CD4-positive, alpha-beta memory T cell (primary cell): Measurements from ENCODE around the gene CARNS1. TPM values are rescaled to one million over a fixed set of nuclear protein-coding genes. Genes with fewer than 3 reads are reported as not detected.

Experiments
- CTCF ChIA-PET: fragments of 350-600 bp; sonication (Branson Sonifier 250); formaldehyde crosslinking; loops from one replicate; lab custom pipeline; 2021; ENCODE audit warnings: inconsistent platforms; ENCODE audit not compliant: partially characterized antibody; lab: Charles Lee
- POLR2A ChIA-PET: fragments of 350-600 bp; sonication (Branson Sonifier 250); formaldehyde crosslinking; loops from one replicate; lab custom pipeline; 2021; ENCODE audit not compliant: partially characterized antibody; lab: Charles Lee
- DNase-seq, 5 donors: peaks; one replicate each; pipeline versions ENCODE4 v3.0.0 to v3.0.0-alpha.2; 2020 to 2022; ENCODE audit warnings: mixed read lengths in 1 of 5
- H3K27ac ChIP-seq: one replicate; pipeline ENCODE4 v1.7.0; 2013; ENCODE audit warnings: low read depth, low read length
- H3K27me3 ChIP-seq: 2 replicates; pipeline ENCODE4 v1.7.0; 2013; ENCODE audit warnings: mild to moderate bottlenecking, low read length, moderate library complexity; ENCODE audit not compliant: insufficient read depth
- H3K36me3 ChIP-seq: 2 replicates; pipeline ENCODE4 v1.7.0; 2013; ENCODE audit warnings: mild to moderate bottlenecking, low read length, moderate library complexity; ENCODE audit not compliant: insufficient read depth
- H3K4me1 ChIP-seq: 2 replicates; pipeline ENCODE4 v1.7.0; 2013; ENCODE audit warnings: mild to moderate bottlenecking, low read length, moderate library complexity; ENCODE audit not compliant: insufficient read depth
- H3K4me3 ChIP-seq, 2 donors: one replicate each; pipeline ENCODE4 v1.7.0; 2013; ENCODE audit warnings: low read length in 2 of 2, mild to moderate bottlenecking in 1 of 2
- H3K9me3 ChIP-seq, 2 donors: one replicate each; pipeline ENCODE4 v1.7.0; 2013; ENCODE audit warnings: low read length in 2 of 2, control low read depth in 1 of 2; ENCODE audit not compliant: control insufficient read depth in 1 of 2
- H3K27ac Mint-ChIP-seq, 7 donors: one replicate each; pipeline ENCODE4 v1.8.0; 2020 to 2021; ENCODE audit warnings: mixed read lengths in 7 of 7, mild to moderate bottlenecking in 6 of 7, inconsistent platforms in 3 of 7, moderate library complexity in 3 of 7
- H3K27me3 Mint-ChIP-seq, 2 donors: one replicate each; pipeline ENCODE4 v1.8.0; 2020 to 2021; ENCODE audit warnings: mixed read lengths in 2 of 2
- H3K36me3 Mint-ChIP-seq, 2 donors: one replicate each; pipeline ENCODE4 v1.8.0; 2020 to 2021; ENCODE audit warnings: mixed read lengths in 2 of 2, inconsistent platforms in 1 of 2, mild to moderate bottlenecking in 1 of 2
- H3K4me1 Mint-ChIP-seq, 4 donors: one replicate each; pipeline ENCODE4 v1.8.0; 2020 to 2021; ENCODE audit warnings: mixed read lengths in 4 of 4, mild to moderate bottlenecking in 1 of 4
- H3K4me3 Mint-ChIP-seq, 8 donors: one replicate each; pipeline ENCODE4 v1.8.0; 2020 to 2021; ENCODE audit warnings: mixed read lengths in 8 of 8, mild to moderate bottlenecking in 7 of 8, moderate library complexity in 6 of 8, inconsistent platforms in 3 of 8
- H3K9me3 Mint-ChIP-seq, 8 donors: one replicate each; pipeline ENCODE4 v1.8.0; 2020 to 2021; ENCODE audit warnings: mixed read lengths in 8 of 8, mild to moderate bottlenecking in 5 of 8, inconsistent platforms in 3 of 8, moderate library complexity in 1 of 8
- intact Hi-C: fragments of 100-400 bp; cut with micrococcal nuclease; formaldehyde crosslinking; loops from one replicate; pipeline ENCODE4 v1.15.1; 2023
- polyA plus RNA-seq, 2 donors: library from polyadenylated mRNA; unstranded; fragments of 300-500 nt; fragmentation: Illumina TruSeq; gene quantifications; one replicate each; pipeline ENCODE4 v1.2.3, GENCODE V29; 2021
- total RNA-seq, 2 experiments: library from RNA; stranded (reverse); gene quantifications; one replicate each; pipeline ENCODE4 v1.2.3, GENCODE V29; 2021

The CARNS1 gene
- total and polyA plus RNA-seq, 4 experiments from 2014 or later: 0.45 to 3.3 (median 1.6) TPM

DNA sequence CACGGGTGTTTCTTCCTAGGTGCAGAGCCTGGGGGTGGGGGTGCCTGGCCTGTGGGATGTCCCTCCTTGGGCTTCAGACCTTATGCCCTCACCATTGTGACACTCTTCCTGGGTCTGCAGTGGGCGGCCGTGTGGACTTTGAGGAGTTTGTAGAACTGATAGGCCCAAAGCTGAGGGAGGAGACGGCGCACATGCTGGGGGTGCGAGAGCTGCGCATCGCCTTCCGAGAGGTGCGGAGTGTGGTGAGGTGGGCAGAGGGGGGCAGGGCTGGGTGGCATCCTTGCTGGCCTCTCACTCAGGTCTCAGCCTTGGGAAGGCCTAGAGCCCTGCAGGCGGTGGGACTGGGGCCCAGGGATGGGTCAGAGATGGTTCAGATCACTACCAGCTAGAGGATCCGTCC is 42.0 kb downstream of the CARNS1 start:
- no peaks in the 10 kb centered on the region for H3K4me1 ChIP-seq
- Mint-ChIP-seq H3K27me3 (no peaks in the 10 kb centered on the region), H3K4me1 (peaks cover 3 to 5% (median 5%) of the 10 kb centered on the region in 4 donors), H3K27ac (peak overlapping the region in 2 of 7 donors; percentile 30 to 35), H3K4me3 (no peak overlapping the region), H3K9me3 (no peaks in the 10 kb centered on the region), H3K36me3 (no peaks in the 10 kb centered on the region)
- H3K27me3 ChIP-seq: no peaks in the 10 kb centered on the region
- H3K4me3 ChIP-seq: no peak overlapping the region
- intact Hi-C loops: no loop called here
- H3K27ac ChIP-seq: no peak overlapping the region
- ChIA-PET CTCF (no interaction called here), POLR2A (interaction anchor here (2.8 to 30.4 kb wide), 2 partner anchors 11 to 19 kb away, joined by 8 to 900 read pairs; partner anchors contain the start of genes CORO1B, PTPRCAP and RPS6KB2)
- DNase-seq: no peak
- H3K36me3 ChIP-seq: no peaks in the 10 kb centered on the region
- H3K9me3 ChIP-seq: no peaks in the 10 kb centered on the region

DNA sequence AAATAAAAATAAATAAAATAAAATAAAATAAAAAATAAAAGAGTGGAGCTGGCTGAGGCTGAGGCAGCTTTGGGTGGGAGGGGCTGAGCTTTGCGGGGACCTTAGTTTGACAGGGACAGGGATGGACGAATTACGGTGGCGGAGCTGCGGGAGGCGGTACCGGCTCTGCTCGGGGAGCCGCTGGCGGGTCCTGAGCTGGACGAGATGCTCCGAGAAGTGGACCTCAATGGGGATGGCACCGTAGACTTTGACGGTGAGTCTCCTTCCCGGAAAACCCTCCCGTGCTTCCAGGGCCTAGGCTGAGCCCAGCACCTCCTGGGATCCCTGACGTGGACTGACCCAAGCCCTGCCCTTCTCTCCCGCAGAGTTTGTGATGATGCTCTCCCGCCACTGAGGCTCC is 42.8 kb downstream of the CARNS1 start:
- Histone ChIP-seq H3K36me3 (no peaks in the 10 kb centered on the region), H3K27ac (no peak overlapping the region), H3K4me3 (no peak overlapping the region), H3K27me3 (no peaks in the 10 kb centered on the region), H3K9me3 (no peaks in the 10 kb centered on the region), H3K4me1 (no peaks in the 10 kb centered on the region)
- peaks cover 3 to 5% (median 5%) of the 10 kb centered on the region in 4 donors for H3K4me1 Mint-ChIP-seq
- ChIA-PET CTCF (interaction anchor here (0.7 kb wide), 1 partner anchor 10 kb away, joined by 3 read pairs; the partner anchor contains the start of gene TMEM134), POLR2A (interaction anchor here (0.9 to 30.4 kb wide), 3 partner anchors 10 to 38 kb away, joined by 3 to 900 read pairs (median 8); partner anchors contain the start of genes CORO1B, PTPRCAP and RPS6KB2)
- no peak for DNase-seq
- H3K4me3 Mint-ChIP-seq: no peak overlapping the region
- H3K27ac Mint-ChIP-seq: no peak overlapping the region
- H3K36me3 Mint-ChIP-seq: no peaks in the 10 kb centered on the region
- no peaks in the 10 kb centered on the region for H3K9me3 Mint-ChIP-seq
- no peaks in the 10 kb centered on the region for H3K27me3 Mint-ChIP-seq
- intact Hi-C loops: no loop called here

DNA sequence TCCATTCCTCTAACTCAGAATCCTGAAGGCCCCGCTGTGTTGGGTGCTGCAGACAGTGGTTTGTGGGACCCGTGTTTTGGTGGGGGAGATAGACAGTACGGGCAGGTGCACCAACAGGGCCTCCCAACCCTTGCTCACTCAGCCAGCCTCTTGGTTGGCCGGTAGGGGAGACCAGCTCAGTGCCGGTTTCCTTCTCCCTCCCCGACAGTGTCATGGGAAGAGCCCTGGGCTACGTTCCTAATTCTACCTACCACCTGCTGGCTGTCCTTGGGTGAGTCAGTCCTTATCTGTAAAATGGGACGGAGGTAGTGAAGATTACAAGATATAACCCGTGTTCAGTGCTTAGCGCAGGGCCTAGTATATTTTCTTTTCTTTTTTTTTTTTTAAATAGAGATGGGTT is 47.7 kb downstream of the CARNS1 start:
- CTCF ChIA-PET: no interaction called here
- intact Hi-C loops: no loop called here
- Mint-ChIP-seq H3K27me3 (no peaks in the 10 kb centered on the region), H3K9me3 (no peaks in the 10 kb centered on the region), H3K27ac (peak overlapping the region in 3 of 7 donors; percentile 50 to 57 (median 51)), H3K4me1 (peaks cover 13 to 39% (median 24%) of the 10 kb centered on the region in 4 donors), H3K36me3 (peaks cover 0 to 7% of the 10 kb centered on the region in 2 donors), H3K4me3 (no peak overlapping the region)
- H3K9me3 ChIP-seq: no peaks in the 10 kb centered on the region
- H3K27me3 ChIP-seq: no peaks in the 10 kb centered on the region
- H3K4me3 ChIP-seq: no peak overlapping the region
- H3K27ac ChIP-seq: no peak overlapping the region
- peaks cover 37% of the 10 kb centered on the region for H3K4me1 ChIP-seq
- POLR2A ChIA-PET: interaction anchor here (0.9 to 30.4 kb wide), 7 partner anchors 12 to 72 kb away, joined by 3 to 900 read pairs (median 4); partner anchors contain the start of genes CDK2AP2, CORO1B, PPP1CA and PTPRCAP
- no peak for DNase-seq
- H3K36me3 ChIP-seq: no peaks in the 10 kb centered on the region

DNA sequence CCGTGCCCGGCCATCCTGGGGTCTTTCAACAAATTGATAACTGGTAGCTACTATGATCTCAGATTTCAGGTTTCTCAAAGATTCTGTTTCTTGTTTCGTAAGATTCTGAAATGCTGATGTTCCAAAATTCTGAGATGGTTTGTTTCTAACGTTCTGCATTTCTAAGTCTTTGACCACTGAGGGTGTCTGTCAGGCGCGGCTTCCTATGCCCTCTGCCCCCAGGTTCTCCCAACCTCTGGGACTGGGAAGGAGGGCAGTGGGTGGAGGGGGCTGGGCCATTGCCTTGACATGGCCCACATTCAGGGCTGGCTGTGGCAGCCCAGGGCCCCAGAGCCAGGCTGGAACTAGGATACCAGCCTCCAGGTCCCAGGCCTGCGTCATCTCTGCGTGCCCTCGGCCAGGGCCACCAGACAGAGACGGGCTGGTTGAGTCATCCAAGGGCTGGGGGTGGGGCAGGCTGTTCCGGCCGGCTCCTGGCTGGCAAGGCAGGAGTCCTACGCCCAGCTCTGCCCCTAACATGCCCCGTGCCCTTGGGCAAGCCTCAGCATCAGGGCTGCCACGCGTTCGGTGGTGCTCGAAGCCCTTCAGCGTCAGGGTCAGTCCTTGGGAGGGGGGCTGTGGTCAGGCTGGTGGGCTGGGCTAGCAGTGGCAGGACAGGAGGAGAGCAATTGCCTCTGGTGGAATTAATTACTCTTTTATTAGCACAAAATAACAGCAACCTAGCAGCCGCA is 48.4 kb downstream of the CARNS1 start:
- Histone ChIP-seq H3K4me1 (peaks cover 41% of the 10 kb centered on the region), H3K27me3 (no peaks in the 10 kb centered on the region), H3K27ac (peak overlapping the region; percentile 92), H3K4me3 (peak overlapping the region in 1 of 2 donors; percentile 61), H3K36me3 (no peaks in the 10 kb centered on the region), H3K9me3 (no peaks in the 10 kb centered on the region)
- Mint-ChIP-seq H3K36me3 (peaks cover 0 to 7% of the 10 kb centered on the region in 2 donors), H3K27ac (peak overlapping the region in 6 of 7 donors; percentile 81 to 96 (median 90)), H3K4me1 (peaks cover 16 to 44% (median 28%) of the 10 kb centered on the region in 4 donors), H3K9me3 (no peaks in the 10 kb centered on the region), H3K4me3 (peak overlapping the region; percentile 85 to 89 (median 86)), H3K27me3 (no peaks in the 10 kb centered on the region)
- DNase-seq: no peak
- intact Hi-C loops: loop anchor here (1.0 kb wide), 4 partner anchors 19 to 63 kb away; partner anchors contain the start of genes AIP, CDK2AP2, PPP1CA and PTPRCAP
- POLR2A ChIA-PET: interaction anchor here (0.9 to 30.4 kb wide), 11 partner anchors 12 to 110 kb away, joined by 3 to 900 read pairs (median 13); partner anchors contain the start of genes AIP, CDK2AP2, CORO1B and POLD4
- CTCF ChIA-PET: interaction anchor here (2.6 kb wide), 1 partner anchor 62 kb away, joined by 16 read pairs; the partner anchor contains the start of gene PPP1CA

DNA sequence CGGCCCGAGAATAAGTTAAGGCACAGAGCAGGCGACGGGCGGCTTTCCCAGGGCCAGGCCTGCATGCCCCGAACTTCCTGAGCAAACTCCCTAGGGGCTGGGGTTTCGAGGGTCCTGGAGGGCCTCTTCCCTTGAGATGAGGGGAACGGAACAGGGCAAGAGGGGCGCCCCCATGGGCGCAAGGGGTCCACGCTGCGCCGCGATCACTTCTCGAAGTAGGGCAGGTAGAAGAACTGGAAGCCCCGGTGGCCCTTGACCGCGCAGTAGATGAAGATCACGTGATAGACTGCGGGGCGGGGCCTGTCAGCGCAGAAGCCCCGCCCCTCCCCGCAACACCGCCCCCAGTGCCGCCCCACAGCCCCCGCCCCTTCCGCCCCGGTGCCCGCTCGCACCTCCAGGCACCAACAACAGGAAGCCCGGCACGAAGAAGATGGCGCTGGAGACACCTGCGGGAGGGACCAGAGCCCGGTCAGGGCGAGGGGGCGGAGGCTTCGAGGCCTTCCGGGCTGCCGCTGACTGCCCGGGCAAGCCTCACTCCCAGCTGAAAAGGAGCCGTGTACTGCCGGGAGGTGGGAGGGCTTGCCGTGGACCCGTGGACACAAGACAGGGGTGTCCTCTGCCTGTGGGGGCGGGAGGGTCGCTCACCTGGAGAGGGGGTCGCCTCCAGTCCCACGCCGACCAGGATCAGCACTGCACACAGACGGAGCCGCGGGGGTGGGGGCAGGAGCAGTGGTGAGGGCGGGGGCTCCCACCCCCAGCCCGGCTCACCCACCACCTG is 49.1 kb downstream of the CARNS1 start:
- Mint-ChIP-seq H3K9me3 (no peaks in the 10 kb centered on the region), H3K4me1 (peaks cover 16 to 44% (median 28%) of the 10 kb centered on the region in 4 donors), H3K4me3 (peak overlapping the region; percentile 85 to 89 (median 86)), H3K36me3 (peaks cover 0 to 7% of the 10 kb centered on the region in 2 donors), H3K27me3 (no peaks in the 10 kb centered on the region), H3K27ac (peak overlapping the region; percentile 81 to 96 (median 92))
- intact Hi-C loops: loop anchor here (1.0 kb wide), 4 partner anchors 19 to 63 kb away; partner anchors contain the start of genes AIP, CDK2AP2, PPP1CA and PTPRCAP
- peak; percentile 91 to 96 (median 92) for DNase-seq
- no peaks in the 10 kb centered on the region for H3K9me3 ChIP-seq
- no peaks in the 10 kb centered on the region for H3K27me3 ChIP-seq
- POLR2A ChIA-PET: interaction anchor here (0.6 to 30.4 kb wide), 22 partner anchors 8 to 225 kb away, joined by 3 to 900 read pairs (median 5); partner anchors contain the start of genes AIP, CLCF1, CORO1B and PITPNM1
- peak overlapping the region; percentile 92 for H3K27ac ChIP-seq
- peaks cover 44% of the 10 kb centered on the region for H3K4me1 ChIP-seq
- CTCF ChIA-PET: interaction anchor here (0.9 to 4.8 kb wide), 5 partner anchors 27 to 113 kb away, joined by 3 to 38 read pairs (median 5); partner anchors contain the start of genes PPP1CA and PTPRCAP
- no peaks in the 10 kb centered on the region for H3K36me3 ChIP-seq
- peak overlapping the region; percentile 61 for H3K4me3 ChIP-seq

DNA sequence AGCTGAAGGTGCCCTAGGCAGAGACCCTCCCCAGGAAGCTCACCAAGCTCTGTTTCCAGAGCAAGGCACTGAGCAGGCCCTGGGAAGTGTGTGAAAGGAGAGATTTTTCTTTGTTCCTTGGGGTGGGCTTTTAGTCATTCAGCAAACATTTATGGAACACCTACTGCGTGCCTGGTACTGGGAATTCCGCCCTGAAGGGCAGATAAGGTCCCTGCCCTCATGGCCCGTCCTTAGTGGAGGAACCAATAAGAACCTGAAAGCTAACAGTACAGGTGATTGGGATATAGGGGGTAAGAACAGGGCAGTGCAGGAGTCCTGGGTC is 49.7 kb downstream of the CARNS1 start:
- Histone ChIP-seq H3K4me1 (peaks cover 48% of the 10 kb centered on the region), H3K4me3 (peak overlapping the region; percentile 61), H3K27ac (peak overlapping the region; percentile 92)

More for the DNA sequence above, 49.7 kb downstream of the CARNS1 start:
- Histone ChIP-seq H3K9me3 (no peaks in the 10 kb centered on the region), H3K27me3 (no peaks in the 10 kb centered on the region), H3K36me3 (no peaks in the 10 kb centered on the region)
- CTCF ChIA-PET: interaction anchor here (0.8 to 4.8 kb wide), 7 partner anchors 18 to 114 kb away, joined by 3 to 38 read pairs (median 4); partner anchors contain the start of genes AIP, POLD4, PPP1CA and PTPRCAP
- Mint-ChIP-seq H3K36me3 (peaks cover 0 to 7% of the 10 kb centered on the region in 2 donors), H3K27ac (peak overlapping the region; percentile 87 to 96 (median 93)), H3K4me3 (peak overlapping the region; percentile 85 to 89 (median 86)), H3K4me1 (peaks cover 13 to 39% (median 24%) of the 10 kb centered on the region in 4 donors), H3K9me3 (no peaks in the 10 kb centered on the region), H3K27me3 (no peaks in the 10 kb centered on the region)
- POLR2A ChIA-PET: interaction anchor here (0.6 to 30.4 kb wide), 22 partner anchors 9 to 225 kb away, joined by 3 to 900 read pairs (median 5); partner anchors contain the start of genes AIP, CLCF1, CORO1B and PITPNM1
- no peak for DNase-seq
- intact Hi-C loops: no loop called here
